ENCODE data around the gene PROS1.
"Not testable (repeated sequence)": the region's sequence is repeated elsewhere in the genome, so short reads cannot be mapped to it uniquely, and the experiment has no call there.

- not testable (repeated sequence) for TF ChIP-seq POLR2A, CTCF (IDR thresholded peaks at IDR 0.05)
Measured at GRCh38 chr3:93917546-93918029, 56.1 kb downstream of the PROS1 start.
